ENCODE results near the gene SKA2.
"Not testable (repeated sequence)": the region's sequence is repeated elsewhere in the genome, so short reads cannot be mapped to it uniquely, and the experiment has no call there.

The SKA2 gene

GRCh38 chr17:59093702-59094231 is 61.2 kb downstream of the SKA2 start:
- no peak for DNase-seq

GRCh38 chr17:59093145-59093701 is 61.8 kb downstream of the SKA2 start:
- DNase-seq: no peak

GRCh38 chr17:59090593-59090992 is 64.4 kb downstream of the SKA2 start:
- DNase-seq: not testable (repeated sequence)

- no peak for DNase-seq
Measured at GRCh38 chr17:59084154-59084553, 70.8 kb downstream of the SKA2 start.

- no peak for DNase-seq
Measured at GRCh38 chr17:59074494-59074893, 80.5 kb downstream of the SKA2 start.

GRCh38 chr17:59073972-59074371 is 81.0 kb downstream of the SKA2 start:
- DNase-seq: no peak

- DNase-seq: no peak
Measured at GRCh38 chr17:59069856-59070255, 85.1 kb downstream of the SKA2 start.

- DNase-seq: no peak
Measured at GRCh38 chr17:59067756-59068155, 87.2 kb downstream of the SKA2 start.

GRCh38 chr17:59067340-59067739 is 87.6 kb downstream of the SKA2 start:
- no peak for DNase-seq

- no peak for DNase-seq
Measured at GRCh38 chr17:59062509-59062908, 92.5 kb downstream of the SKA2 start.

All from cortex of kidney (tissue), 1 donor.